Measurements from ENCODE around the gene PCDHB16.
"Not testable (repeated sequence)": the region's sequence is repeated elsewhere in the genome, so short reads cannot be mapped to it uniquely, and the experiment has no call there.

DNA sequence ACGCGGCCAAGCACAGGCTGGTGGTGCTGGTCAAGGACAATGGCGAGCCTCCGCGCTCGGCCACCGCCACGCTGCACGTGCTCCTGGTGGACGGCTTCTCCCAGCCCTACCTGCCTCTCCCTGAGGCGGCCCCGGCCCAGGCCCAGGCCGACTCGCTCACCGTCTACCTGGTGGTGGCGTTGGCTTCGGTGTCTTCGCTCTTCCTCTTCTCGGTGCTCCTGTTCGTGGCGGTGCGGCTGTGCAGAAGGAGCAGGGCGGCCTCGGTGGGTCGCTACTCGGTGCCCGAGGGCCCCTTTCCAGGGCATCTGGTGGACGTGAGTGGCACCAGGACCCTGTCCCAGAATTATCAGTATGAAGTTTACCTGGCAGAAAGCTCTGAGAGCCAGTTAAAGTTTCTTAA, 24.3 kb upstream of the PCDHB16 start:
- TF ChIP-seq, protein P1, sequence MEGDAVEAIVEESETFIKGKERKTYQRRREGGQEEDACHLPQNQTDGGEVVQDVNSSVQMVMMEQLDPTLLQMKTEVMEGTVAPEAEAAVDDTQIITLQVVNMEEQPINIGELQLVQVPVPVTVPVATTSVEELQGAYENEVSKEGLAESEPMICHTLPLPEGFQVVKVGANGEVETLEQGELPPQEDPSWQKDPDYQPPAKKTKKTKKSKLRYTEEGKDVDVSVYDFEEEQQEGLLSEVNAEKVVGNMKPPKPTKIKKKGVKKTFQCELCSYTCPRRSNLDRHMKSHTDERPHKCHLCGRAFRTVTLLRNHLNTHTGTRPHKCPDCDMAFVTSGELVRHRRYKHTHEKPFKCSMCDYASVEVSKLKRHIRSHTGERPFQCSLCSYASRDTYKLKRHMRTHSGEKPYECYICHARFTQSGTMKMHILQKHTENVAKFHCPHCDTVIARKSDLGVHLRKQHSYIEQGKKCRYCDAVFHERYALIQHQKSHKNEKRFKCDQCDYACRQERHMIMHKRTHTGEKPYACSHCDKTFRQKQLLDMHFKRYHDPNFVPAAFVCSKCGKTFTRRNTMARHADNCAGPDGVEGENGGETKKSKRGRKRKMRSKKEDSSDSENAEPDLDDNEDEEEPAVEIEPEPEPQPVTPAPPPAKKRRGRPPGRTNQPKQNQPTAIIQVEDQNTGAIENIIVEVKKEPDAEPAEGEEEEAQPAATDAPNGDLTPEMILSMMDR (IDR thresholded peaks at IDR 0.05) = not testable (repeated sequence)
- TF ChIP-seq POLR2A, POLR2AphosphoS5, EP300 (IDR thresholded peaks at IDR 0.05): not testable (repeated sequence)

All from stomach (tissue), 4 donors.